Measurements from ENCODE around the gene HBG2. TPM values are rescaled to one million over a fixed set of nuclear protein-coding genes. Genes with fewer than 3 reads are reported as not detected.

The HBG2 gene
- total RNA-seq, 2 experiments from 2014 or later: not detected

DNA sequence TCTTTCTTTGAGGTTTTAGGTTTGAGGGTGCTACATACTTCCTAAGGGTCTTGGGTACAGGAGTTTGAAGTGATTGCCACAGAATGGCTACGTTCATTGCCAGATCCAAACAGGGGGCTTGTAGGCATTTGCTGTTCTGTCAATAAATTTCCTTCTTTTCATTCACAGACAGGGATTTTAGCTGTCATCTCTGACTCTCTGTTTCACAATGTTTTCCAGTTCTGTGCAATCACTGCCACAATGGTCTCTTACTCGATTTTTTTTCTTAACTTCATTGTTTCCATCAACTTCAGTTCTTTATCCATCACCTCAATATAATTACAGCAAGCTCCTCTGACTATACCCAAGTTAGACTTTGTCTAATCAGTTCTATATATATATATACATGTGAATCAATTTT is 14.1 kb downstream of the HBG2 start:
- ATAC-seq (no peak), DNase-seq (no peak)
- Mint-ChIP-seq H3K36me3 (ENCODE audit: low read depth) (no peaks in the 10 kb centered on the region), H3K9me3 (no peaks in the 10 kb centered on the region), H3K4me3 (no peak overlapping the region), H3K27ac (no peak overlapping the region), H3K27me3 (peaks cover 3% of the 10 kb centered on the region), H3K4me1 (ENCODE audit: low read depth) (no peaks in the 10 kb centered on the region)
- POLR2A ChIA-PET: interaction anchor here (0.5 kb wide), 1 partner anchor 595 kb away, joined by 3 read pairs; no protein-coding TSS in a partner anchor
- CTCF ChIA-PET: no interaction called here
- TF ChIP-seq, protein P1, sequence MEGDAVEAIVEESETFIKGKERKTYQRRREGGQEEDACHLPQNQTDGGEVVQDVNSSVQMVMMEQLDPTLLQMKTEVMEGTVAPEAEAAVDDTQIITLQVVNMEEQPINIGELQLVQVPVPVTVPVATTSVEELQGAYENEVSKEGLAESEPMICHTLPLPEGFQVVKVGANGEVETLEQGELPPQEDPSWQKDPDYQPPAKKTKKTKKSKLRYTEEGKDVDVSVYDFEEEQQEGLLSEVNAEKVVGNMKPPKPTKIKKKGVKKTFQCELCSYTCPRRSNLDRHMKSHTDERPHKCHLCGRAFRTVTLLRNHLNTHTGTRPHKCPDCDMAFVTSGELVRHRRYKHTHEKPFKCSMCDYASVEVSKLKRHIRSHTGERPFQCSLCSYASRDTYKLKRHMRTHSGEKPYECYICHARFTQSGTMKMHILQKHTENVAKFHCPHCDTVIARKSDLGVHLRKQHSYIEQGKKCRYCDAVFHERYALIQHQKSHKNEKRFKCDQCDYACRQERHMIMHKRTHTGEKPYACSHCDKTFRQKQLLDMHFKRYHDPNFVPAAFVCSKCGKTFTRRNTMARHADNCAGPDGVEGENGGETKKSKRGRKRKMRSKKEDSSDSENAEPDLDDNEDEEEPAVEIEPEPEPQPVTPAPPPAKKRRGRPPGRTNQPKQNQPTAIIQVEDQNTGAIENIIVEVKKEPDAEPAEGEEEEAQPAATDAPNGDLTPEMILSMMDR (IDR thresholded peaks at IDR 0.05): no peak
- intact Hi-C loops (cut with micrococcal nuclease): no loop called here

DNA sequence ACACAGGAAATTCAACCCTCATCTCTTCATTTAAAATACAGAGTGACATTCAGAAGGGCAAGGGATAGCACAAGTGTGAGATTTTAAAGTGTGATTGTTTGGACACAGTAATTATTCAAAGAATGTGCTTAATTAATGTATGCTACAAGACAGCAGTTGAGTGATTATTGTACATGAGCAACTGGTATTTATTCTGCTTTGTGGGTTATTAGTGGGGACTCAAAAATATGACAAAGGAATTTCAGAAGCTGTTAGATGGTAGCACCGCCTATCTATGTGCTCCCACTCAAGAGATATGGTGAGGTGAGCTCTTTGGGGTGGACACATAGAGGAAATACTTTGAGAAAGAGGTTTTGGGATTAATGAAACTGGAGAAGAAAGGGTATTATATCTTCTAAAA is 14.5 kb downstream of the HBG2 start:
- TF ChIP-seq, protein P1 (IDR thresholded peaks at IDR 0.05): no peak
- intact Hi-C loops (cut with micrococcal nuclease): no loop called here
- Mint-ChIP-seq H3K4me3 (no peak overlapping the region), H3K27me3 (peaks cover 3% of the 10 kb centered on the region), H3K4me1 (ENCODE audit: low read depth) (no peaks in the 10 kb centered on the region), H3K27ac (no peak overlapping the region), H3K9me3 (no peaks in the 10 kb centered on the region), H3K36me3 (ENCODE audit: low read depth) (no peaks in the 10 kb centered on the region)
- ChIA-PET CTCF (no interaction called here), POLR2A (interaction anchor here (0.5 kb wide), 1 partner anchor 595 kb away, joined by 3 read pairs; no protein-coding TSS in a partner anchor)
- DNase-seq (no peak), ATAC-seq (no peak)

DNA sequence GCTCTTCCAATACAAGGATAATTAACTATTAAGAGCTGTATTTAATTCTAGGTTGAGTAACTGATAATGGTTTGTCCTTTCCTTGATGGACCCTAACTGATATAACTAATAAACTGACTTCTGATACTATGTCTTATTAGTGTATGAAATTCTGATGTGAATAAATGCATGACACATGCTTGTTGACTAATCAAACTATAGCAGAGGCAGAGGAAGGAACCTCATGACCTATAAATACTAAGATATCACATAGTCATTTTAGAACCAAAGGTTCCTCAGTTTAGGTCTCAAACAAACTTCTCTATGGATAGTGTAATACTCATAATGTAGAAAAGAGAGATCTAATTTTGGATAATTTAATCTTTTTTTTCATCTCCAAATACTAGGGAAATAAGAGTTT is 15.5 kb downstream of the HBG2 start:
- no peak for DNase-seq
- Mint-ChIP-seq H3K36me3 (ENCODE audit: low read depth) (no peaks in the 10 kb centered on the region), H3K27me3 (peaks cover 3% of the 10 kb centered on the region), H3K4me3 (no peak overlapping the region), H3K9me3 (no peaks in the 10 kb centered on the region), H3K4me1 (ENCODE audit: low read depth) (no peaks in the 10 kb centered on the region), H3K27ac (no peak overlapping the region)
- TF ChIP-seq, protein P1 (IDR thresholded peaks at IDR 0.05): no peak
- intact Hi-C loops (cut with micrococcal nuclease): no loop called here
- no peak for ATAC-seq
- ChIA-PET POLR2A (no interaction called here), CTCF (no interaction called here)

GRCh38 chr11:5238486-5238885 is 16.1 kb downstream of the HBG2 start:
- Mint-ChIP-seq H3K4me3 (no peak overlapping the region), H3K9me3 (no peaks in the 10 kb centered on the region), H3K27ac (no peak overlapping the region), H3K36me3 (ENCODE audit: low read depth) (no peaks in the 10 kb centered on the region), H3K4me1 (ENCODE audit: low read depth) (no peaks in the 10 kb centered on the region), H3K27me3 (peaks cover 3% of the 10 kb centered on the region)
- DNase-seq (no peak), ATAC-seq (no peak)
- TF ChIP-seq, protein P1 (IDR thresholded peaks at IDR 0.05): no peak
- intact Hi-C loops (cut with micrococcal nuclease): no loop called here
- POLR2A ChIA-PET: no interaction called here
- CTCF ChIA-PET: interaction anchor here (0.6 kb wide), 1 partner anchor 1060 kb away, joined by 4 read pairs; no protein-coding TSS in a partner anchor

DNA sequence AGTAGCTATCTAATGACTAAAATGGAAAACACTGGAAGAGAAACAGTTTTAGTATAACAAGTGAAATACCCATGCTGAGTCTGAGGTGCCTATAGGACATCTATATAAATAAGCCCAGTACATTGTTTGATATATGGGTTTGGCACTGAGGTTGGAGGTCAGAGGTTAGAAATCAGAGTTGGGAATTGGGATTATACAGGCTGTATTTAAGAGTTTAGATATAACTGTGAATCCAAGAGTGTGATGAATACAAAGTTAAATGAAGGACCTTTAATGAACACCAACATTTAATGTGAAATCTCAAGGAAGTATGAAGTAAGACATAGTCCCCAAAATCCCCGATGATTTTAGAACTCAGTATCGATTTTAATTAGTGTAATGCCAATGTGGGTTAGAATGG is 17.2 kb downstream of the HBG2 start:
- POLR2A ChIA-PET: no interaction called here
- intact Hi-C loops (cut with micrococcal nuclease): no loop called here
- H3K27me3 Mint-ChIP-seq: peaks cover 4% of the 10 kb centered on the region
- H3K27ac Mint-ChIP-seq: no peak overlapping the region
- DNase-seq (no peak), ATAC-seq (no peak)
- CTCF ChIA-PET: no interaction called here
- TF ChIP-seq, protein P1 (IDR thresholded peaks at IDR 0.05): no peak
- H3K36me3 Mint-ChIP-seq (ENCODE audit: low read depth): no peaks in the 10 kb centered on the region
- H3K9me3 Mint-ChIP-seq: no peaks in the 10 kb centered on the region
- H3K4me1 Mint-ChIP-seq (ENCODE audit: low read depth): no peaks in the 10 kb centered on the region
- no peak overlapping the region for H3K4me3 Mint-ChIP-seq

Data from activated CD8-positive, alpha-beta T cell treated with anti-CD3 and anti-CD28 coated beads for 36 hours (primary cell).